RPMI7951 (cell line): ENCODE data around the gene GLRA3. TPM values are rescaled to one million over a fixed set of nuclear protein-coding genes. Genes with fewer than 3 reads are reported as not detected.
"Not testable (repeated sequence)": the region's sequence is repeated elsewhere in the genome, so short reads cannot be mapped to it uniquely, and the experiment has no call there.

ENCODE experiments used
- DNase-seq: peaks from one replicate; pipeline ENCODE4 v3.0.0-alpha.2; 2012; ENCODE audit warnings: low read depth
- total RNA-seq: library from RNA; depleted of rRNA; stranded (reverse); fragments of >200 nt; shearing (Covaris generic); gene quantifications from 2 replicates; pipeline ENCODE4 v1.2.3, GENCODE V29; 2014

The GLRA3 gene
- total RNA-seq, 1 experiment from 2014 or later, result not detected

- no peak for DNase-seq
Measured at GRCh38 chr4:174658246-174658645, 170.8 kb downstream of the GLRA3 start.

- no peak for DNase-seq
Measured at GRCh38 chr4:174657472-174657871, 171.6 kb downstream of the GLRA3 start.

GRCh38 chr4:174654634-174655033, 174.4 kb downstream of the GLRA3 start:
- no peak for DNase-seq

- no peak for DNase-seq
Measured at GRCh38 chr4:174650711-174651355, 178.2 kb downstream of the GLRA3 start.

GRCh38 chr4:174648812-174649211, 180.2 kb downstream of the GLRA3 start:
- no peak for DNase-seq

GRCh38 chr4:174646326-174646725, 182.7 kb downstream of the GLRA3 start:
- no peak for DNase-seq

GRCh38 chr4:174640146-174640545, 188.9 kb downstream of the GLRA3 start:
- no peak for DNase-seq

- DNase-seq, result no peak
Measured at GRCh38 chr4:174635732-174636131, 193.3 kb downstream of the GLRA3 start.

- DNase-seq, result no peak
Measured at GRCh38 chr4:174633399-174633798, 195.6 kb downstream of the GLRA3 start.

- DNase-seq, result peak; percentile 2
Measured at GRCh38 chr4:174631901-174632758, 196.9 kb downstream of the GLRA3 start.

GRCh38 chr4:174629907-174630450, 199.1 kb downstream of the GLRA3 start:
- DNase-seq, result not testable (repeated sequence)

GRCh38 chr4:174629265-174629664, 199.8 kb downstream of the GLRA3 start:
- no peak for DNase-seq

- no peak for DNase-seq
Measured at GRCh38 chr4:174628191-174628590, 200.9 kb downstream of the GLRA3 start.

GRCh38 chr4:174627473-174627872, 201.6 kb downstream of the GLRA3 start:
- no peak for DNase-seq

- DNase-seq, result no peak
Measured at GRCh38 chr4:174626342-174627008, 202.6 kb downstream of the GLRA3 start.

GRCh38 chr4:174616661-174617060, 212.4 kb downstream of the GLRA3 start:
- DNase-seq, result no peak

- no peak for DNase-seq
Measured at GRCh38 chr4:174613979-174614378, 215.1 kb downstream of the GLRA3 start.

- no peak for DNase-seq
Measured at GRCh38 chr4:174611792-174612191, 217.3 kb downstream of the GLRA3 start.

GRCh38 chr4:174607792-174608191, 221.3 kb downstream of the GLRA3 start:
- DNase-seq, result no peak

- no peak for DNase-seq
Measured at GRCh38 chr4:174604198-174604597, 224.8 kb downstream of the GLRA3 start.

GRCh38 chr4:174600391-174600790, 228.7 kb downstream of the GLRA3 start:
- no peak for DNase-seq

GRCh38 chr4:174598800-174599199, 230.2 kb downstream of the GLRA3 start:
- no peak for DNase-seq
